Activated CD4-positive, alpha-beta T cell treated with anti-CD3 and anti-CD28 coated beads, Interleukin-10, Interleukin-2, amounts not matched to agents 100 ng/mL and 50 ng/mL, durations not matched to agents 16 hours and 8 hours (primary cell): Measurements from ENCODE around the gene NTRK2.

Experiments used
- DNase-seq: peaks from one replicate; pipeline ENCODE4 v3.0.0-alpha.2; 2020

NTRK2 gene

DNA sequence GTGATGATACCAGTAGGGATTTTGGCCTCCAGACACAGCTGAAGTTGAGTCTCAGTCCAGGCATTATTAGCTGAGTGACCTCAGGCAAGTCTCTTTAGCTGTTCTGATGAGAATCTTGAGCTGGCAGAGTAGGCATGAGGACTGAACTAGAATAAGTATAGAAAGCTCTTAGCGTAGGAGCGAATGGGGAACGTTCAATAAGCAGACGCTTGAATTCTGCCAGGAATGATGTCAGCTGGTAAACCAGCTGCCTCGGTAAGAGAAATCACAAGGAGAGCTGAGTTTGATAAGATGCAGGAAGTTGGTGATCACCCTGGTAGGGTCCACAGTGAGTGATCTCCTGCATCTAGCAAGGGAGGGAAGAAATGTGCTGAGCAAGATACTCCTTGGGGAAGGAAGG is 280.4 kb downstream of the NTRK2 start:
- DNase-seq: no peak

DNA sequence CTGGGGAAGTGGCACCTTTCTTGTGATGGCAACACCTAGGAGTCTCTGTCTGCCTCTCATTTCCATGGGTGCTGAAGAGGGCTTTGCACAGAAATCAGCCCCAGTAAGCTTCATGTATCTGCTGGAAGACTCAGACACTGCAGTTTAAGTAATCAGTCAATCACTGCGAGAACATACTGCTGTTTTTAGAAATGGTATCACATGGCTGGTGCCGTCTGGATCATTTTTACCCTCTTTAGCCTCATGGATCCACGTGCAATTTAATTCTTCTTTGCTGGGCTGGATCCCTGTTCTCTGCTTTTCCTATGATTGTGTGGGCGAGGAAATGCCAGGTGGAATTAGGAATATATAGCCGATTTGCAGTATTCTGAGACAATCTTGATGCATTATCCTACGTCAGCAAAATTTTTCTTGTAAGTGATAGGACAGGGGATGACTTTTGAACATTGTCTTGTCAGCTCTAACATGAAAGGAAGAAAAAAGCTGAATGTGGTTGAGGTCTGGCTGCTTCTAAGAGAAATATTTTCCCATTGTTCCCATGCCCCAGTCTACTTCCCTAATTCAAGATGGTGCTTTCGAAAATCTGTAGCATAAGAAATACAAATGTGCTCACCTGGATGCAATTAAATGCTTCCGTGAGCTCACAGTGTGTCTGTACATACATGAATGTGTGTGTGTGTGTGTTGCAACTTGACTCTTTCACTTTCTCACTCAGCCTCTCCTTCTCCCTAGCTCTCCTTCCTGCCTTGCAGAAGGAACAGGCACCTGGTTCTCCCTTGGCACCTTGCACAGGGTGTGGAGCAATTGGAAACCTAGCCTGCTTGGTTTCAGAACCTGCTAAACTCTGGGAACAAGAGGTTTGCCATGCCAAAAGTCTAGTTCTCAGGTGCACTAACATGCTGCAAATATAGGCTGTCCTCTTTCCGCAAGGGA is 281.6 kb downstream of the NTRK2 start:
- no peak for DNase-seq

DNA sequence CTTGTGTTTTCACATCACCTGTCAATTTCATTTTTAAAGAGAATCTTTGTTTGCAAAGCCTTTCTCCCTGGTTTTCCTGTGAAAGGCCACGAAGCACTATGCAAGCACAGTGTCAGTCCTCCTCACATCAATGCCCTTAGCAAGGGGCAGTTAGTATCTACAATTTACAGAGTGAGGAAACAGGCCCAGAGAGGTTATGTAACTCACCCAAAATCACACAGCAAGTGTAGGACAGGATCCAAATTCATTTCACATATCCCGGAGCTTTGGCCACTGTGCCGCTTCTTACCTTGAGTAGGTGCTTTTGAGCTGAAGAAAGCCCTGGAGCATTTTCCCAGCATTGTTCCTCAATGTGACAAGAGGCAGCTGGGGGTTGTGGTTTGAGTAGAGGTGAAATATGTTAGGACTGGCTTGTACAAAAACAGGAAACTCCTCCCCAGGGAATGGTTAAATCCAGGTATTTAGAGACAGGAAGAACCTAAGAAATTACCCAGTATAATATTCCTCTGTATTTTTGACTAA is 283.8 kb downstream of the NTRK2 start:
- DNase-seq: no peak

DNA sequence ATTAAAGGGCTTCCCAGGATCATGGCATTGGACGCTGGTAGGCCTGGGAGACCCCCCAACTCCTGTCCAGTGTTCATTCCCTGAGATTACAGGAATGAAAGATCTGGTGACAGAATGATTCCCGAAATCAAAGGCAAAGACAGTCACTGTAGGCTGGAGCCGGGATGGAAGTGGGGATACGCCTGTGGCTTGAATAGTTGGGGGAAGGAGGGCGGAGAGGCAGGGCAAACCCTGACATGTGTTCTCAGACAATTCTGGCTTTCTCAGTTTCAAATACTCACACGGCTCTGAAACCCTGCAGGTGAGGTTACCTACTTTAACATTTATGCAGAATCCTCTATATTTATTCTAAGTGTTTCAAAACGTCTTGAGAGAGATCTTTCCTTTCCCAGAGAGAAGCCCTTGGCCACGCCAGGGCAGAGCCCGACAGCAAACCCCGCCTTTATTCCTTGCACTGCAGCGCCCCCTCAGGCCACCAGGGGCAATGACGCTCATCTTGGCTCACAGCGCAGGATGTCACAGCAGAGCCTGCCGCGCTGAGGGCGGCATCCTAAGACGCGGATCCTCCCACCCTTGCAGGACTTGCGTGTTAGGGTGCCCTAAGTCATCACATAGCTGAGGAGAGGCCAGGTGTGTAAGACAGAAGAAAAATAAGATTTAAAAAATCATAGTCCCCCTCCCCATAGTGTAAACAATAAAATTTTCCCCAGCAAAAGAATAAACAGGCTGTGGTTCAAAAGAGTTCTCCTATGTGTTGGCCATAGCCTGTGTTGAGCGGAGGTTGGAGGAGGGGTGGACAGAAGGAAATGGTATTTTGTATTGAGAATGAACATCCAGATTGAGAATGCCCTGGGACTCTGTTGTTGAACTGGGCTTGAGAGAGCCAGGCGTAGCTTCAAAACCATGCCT is 284.5 kb downstream of the NTRK2 start:
- peak; percentile 73 for DNase-seq

DNA sequence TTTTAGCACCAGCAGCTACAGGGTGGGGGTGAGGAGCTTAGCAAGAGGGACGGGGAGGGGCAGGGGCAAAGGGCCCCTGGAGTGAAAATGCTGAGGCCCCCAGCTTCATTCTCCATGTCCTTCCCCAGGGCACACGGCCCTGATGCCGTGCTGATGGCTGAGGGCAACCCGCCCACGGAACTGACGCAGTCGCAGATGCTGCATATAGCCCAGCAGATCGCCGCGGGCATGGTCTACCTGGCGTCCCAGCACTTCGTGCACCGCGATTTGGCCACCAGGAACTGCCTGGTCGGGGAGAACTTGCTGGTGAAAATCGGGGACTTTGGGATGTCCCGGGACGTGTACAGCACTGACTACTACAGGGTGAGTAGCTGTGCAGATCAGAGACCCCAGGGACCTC is 285.6 kb downstream of the NTRK2 start:
- no peak for DNase-seq

DNA sequence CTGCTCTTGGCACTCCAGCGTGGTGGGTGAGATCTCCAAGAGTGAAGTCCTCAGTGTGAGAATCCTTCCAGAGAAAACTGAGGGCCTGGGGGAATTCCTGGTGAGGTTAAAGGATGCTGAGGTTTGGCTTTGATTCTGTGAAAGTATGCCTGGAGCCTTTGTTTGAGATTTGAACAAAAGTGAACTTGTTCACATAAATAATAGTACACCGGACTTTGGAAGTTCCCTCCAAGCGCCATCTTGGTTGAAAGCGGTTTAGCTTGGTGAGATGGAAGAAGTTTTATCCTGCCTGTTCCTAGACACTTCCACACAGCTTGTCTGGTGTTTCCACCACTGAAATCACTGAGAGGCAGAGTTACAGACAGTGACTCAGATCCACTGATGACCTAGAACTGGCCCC is 286.4 kb downstream of the NTRK2 start:
- no peak for DNase-seq

DNA sequence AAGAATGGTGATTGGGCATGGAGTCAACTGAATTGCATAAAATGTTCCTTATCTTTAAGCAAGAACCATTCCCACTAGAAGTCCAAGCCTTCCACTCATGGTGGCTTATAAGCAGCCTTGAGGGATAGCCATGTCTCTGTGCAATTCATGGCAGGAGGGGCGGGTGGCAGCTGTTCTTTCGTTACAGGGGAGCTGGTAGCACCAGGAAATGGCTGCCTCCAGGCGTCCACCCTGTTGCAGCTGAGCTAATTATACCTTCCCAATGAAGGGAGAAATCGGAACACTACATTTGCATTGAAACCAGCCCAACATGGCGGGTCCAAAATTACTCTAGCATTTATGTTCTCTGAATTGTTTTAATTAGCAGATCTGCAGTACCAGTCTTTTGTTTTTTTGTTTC is 289.8 kb downstream of the NTRK2 start:
- DNase-seq: no peak

DNA sequence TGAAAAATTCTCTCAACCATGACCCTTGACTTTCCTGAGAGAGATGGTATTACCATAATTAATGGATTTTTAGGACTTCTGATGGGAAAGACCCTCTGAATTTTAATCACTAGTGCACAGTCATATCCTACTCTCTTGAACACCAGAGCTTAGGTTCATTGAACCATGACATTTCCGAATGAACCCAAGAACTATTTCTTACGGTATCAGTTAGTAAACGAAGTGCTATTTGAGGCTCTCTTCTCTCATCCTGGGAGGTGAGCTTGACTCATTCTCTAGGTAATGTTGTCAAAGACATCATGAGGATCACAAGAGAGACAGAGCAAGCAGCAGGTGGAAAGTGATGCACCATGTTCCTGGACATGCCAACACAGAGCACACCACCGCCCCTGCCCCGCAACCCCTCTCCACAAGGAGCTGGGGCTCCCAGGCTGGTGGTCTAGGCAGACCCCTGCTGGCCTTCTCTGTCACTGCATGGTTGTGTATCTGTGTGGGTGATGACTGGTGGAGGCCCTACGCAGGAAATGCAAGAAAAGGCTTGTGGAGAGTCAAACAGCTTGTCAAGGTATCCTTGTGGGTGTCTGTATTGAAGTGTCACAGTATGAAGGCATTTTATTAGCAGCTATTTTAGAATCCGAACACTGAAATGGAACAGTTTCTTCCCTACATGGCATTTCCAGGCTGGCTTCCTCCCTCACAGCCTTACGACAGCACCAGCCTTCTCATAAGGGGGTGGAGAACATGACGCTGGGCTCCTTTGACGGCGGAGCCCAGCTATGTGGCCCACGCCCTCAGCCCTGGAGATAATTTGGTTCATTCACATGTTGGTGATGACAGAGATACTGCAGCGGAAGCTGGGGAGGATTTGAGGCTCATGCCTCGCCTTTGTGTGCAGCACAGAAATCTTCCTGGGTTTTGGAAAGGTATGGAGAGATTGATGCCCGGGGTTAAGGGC is 297.6 kb downstream of the NTRK2 start:
- no peak for DNase-seq

DNA sequence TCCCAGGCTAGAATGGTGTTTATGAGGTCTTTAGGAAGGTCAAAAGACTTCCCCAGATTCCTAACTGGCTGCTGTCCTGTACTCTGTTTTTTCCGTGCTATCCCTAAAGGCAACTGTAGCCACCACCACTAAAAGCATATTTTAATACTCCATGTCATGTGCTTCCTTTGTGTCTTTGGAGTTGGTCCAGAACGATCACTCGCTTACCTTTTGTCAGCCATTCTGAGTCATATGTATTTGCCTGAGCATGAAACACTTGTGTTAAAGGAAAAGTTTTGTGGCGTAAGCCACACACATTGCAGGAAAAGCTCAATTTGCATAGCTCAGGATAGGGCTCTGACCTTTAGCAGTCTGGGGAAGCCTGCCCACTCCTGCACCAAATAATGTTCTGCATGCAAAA is 299.6 kb downstream of the NTRK2 start:
- no peak for DNase-seq

DNA sequence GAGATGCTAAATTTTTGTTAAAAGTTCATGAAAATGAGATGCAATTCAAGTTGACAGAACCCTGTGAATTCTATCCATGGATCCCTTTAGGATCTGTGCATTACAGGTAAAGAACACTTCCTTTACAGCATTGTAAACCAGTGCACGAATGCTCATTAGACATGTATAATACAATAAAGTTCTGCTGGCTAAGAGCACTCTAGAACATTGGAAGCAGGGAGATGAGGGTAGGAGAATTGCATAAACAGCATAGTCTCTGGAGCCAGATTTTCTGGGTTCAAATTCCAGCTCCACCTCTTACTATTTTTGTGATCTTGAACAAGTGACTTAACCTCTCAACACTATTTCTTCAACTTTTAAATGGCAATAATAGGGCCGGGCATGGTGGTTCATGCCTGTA is 300.2 kb downstream of the NTRK2 start:
- DNase-seq: no peak

DNA sequence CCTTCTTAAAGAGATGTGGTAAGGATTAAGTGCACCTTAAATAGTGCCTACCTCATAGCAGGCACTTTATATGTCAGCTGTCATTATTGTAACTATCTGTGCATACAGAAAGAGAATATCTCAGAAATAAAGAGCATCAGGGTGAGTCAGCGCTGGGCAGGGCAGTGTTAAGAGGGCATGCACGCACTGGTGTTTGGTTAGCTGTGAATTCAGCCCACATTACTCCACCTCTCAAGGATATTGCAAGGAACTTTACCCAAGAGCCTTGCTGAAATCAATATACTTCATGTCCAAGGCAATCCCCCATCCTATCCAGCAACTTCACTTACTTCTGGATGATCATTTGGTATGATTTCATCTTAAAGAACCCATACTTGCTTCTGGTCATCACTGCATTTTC is 300.9 kb downstream of the NTRK2 start:
- DNase-seq: no peak

DNA sequence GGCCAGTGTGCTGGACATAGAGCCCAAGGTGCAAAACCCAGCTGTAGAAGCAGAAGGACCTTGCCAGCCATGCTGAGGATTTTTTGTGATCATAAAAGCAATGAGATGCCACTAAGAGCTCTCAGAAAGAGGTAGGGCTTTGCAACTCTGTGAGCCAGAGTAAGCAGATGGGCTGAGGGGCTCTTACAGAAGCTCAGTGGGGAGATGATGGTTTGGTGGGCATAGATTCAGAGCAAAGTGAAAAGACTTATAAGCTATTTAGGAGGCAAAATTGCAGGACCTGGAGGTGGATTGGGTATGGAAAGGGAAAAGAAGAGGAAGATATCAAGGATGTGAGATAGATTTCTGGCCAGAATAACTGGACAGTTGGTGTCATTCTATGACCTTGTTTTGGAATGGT is 302.0 kb downstream of the NTRK2 start:
- DNase-seq: no peak

DNA sequence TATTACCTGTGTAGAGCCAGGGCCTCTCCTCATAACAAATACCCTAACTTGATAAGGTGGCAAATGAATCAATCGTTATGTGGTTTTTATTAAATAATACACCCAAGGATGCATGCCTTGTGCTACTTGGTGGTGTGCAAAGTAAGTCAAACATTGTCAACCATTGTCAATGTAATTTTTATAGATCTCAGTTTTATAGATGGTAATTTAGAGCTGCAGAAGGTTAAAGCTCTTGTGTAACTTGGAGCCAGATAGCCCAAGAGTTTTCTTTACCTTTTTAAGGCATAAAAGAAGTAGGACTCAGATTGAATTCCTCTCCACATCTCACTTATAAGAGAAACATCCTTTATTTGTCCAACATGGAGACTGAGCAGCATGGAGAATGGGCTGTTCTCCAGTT is 304.7 kb downstream of the NTRK2 start:
- no peak for DNase-seq

DNA sequence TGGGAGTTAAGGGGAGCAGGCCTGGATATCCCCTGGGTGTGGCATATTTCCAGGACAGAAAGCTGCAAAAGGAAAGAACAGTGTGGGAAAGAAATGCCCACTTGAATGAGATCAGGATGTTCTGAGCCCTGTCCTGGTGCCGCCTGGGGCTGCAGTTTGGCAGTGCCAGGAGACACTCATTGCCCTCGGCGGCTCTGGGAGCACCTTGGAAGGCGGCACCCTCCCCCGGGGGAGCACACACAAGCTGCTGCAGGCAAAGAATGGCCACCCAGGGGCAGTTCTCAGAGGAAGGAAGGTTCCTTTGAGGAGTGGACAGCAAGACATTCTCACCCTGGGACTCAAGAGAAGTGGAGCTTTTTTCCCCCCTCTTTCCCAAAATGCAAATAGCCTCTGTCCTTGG is 305.3 kb downstream of the NTRK2 start:
- no peak for DNase-seq

DNA sequence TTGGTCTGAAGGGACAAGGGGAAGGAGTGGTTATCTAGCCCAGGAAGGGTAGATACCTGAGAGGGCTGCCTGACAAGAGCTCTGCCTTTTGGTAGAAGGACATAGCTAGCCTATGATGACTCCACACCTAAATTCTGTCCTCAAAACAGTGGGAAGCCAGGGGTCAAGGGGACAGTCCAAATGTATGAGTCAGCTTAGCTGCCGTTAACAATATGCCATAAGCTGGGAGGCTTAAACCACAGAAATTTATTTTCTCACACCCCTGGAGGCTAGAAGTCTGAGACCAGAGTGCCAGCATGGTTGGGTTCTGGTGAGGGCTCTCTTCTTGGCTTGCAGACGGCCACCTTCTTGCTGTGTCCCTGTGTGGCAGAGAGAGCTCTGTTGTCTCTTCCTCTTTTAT is 306.4 kb downstream of the NTRK2 start:
- no peak for DNase-seq

DNA sequence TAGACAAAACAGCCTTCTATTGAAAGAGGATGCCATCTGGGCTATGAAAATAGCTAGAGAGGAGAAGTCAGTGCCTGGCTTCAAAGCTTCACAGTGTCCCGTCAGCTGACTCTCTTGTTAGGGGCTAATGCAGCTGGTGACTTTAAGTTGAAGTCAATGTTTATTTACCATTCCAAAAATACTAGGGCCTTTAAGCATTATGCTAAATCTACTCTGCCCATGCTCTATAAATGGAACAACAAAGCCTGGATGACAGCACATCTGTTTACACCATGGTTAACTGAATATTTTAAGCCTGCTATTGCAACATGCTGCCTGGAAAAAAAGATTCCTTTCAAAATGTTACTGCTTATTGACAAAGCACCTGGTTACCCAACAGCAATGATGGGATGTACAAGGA is 309.1 kb downstream of the NTRK2 start:
- no peak for DNase-seq

DNA sequence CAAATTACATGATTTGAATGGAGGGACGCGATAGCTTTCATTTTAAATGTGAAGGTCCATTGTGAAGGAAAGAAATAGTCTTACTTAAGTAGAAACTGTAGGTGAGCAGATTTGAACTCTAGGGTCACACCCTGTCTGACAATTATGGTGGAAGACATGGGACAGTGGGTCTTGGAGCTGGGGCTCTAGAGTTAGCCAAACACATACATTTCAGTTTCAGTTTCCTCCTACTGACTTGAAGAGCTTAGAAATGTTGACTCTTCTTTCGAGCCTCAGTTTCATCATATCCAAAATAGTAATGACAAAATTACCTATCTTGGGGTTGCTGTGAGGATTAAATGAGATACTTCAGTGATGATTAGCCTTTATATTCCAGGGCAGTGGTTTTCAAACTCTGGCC is 314.2 kb downstream of the NTRK2 start:
- no peak for DNase-seq

DNA sequence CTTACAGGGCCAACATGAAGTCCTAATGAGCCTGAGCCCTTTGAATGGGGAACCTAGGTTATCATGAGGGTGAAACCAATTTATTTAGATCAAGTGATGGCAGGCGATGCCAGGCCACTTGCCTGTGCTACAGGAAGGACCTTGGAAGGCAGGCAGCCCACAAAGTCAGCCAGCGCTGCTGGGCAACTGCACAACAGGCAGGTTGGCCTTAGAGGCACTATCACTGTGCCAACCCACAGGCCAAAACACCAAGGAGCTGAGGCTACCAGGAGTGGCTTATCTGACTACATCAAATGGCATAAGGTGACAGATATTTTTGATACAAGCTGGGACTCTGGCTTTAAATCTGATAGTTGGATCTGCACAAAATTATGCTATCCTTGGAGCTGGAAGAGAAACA is 319.1 kb downstream of the NTRK2 start:
- no peak for DNase-seq

DNA sequence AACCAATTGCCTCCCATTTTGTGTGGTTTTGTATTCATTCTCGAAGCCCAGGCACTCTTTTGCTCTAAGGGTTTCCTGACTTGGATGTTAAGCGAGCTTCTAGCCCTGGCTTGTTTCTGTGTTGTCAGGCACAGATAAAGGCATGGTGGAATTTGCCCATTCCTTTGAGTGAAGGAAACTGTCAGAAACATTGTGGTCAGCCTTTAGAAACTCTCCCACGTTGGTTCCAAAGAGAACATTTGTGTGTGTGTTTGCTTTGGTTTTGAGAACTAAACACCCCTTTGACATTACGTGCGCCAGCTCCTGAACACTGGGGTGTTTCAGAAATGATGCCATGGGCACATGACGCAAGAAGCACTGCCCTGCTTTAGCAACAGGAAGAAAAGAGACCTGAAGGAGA is 320.9 kb downstream of the NTRK2 start:
- DNase-seq: no peak

DNA sequence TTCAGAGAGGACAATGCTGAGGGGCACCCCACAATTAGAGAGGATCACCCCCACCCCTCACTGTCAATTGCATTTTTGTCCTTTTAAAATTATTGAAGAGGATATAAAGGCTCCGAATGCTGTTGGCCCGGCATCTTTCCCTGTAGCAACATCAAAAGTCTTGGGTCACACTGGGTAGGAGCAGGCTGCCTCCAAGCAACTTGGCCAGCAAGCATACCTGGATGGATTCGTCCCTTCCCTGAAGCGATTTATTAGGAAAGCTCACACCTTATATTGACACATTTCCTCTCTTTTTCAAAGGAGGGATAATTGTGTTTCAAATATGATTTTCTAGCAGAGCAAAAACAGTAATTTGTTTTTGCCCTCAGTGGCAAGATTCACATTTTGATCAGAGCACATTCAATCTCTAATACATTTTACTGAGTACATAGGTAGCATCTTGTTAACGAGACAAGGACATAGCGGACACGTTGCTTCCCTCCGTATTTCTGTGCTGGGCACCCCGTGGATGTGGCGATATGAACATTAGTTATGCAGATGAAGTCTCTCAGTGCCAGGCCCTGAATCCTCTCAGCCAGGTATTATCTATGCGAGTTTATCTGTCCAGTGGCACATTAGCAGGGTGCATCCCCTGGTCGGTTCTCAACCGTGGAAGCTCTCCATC is 321.5 kb downstream of the NTRK2 start:
- DNase-seq: no peak

DNA sequence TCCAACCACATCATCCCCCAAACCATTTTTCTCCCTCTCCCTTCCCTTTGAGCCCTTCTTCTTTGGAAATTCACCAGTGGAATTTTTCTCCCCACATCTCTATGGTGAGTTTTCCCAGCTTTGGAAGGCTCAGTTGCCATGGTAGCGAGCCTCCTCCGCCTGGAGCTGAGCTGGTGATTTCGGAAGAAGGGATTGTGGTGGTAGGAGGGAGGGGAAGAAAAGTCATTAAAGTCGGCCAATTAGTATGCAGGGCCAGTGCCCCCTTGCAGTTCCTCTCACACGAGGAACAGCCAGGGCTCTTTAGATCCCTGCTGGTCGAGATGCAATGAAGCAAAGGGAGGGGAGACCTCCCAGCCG is 322.0 kb downstream of the NTRK2 start:
- DNase-seq: no peak

DNA sequence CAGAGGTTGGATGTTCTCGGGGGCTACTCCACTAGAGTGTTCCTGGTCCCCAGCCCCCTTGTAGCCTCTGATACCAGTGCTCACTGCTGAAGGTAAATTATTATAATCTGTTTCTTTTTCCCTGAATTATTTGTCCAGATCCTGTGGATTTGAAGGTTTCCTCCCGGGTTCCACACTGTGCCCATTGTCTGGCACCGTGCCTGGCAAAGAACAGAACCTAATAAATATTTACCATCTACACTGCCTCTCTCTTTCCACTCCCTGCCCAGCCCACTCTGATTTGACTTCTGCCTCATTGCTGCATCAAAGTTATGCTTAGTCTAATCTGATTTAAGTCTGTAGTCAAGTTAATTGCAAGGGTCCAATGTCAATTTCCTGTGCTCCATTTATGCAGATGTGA is 322.9 kb downstream of the NTRK2 start:
- DNase-seq: no peak
